ENCODE data around the gene TPTE.
"Not testable (repeated sequence)": the region's sequence is repeated elsewhere in the genome, so short reads cannot be mapped to it uniquely, and the experiment has no call there.

The TPTE gene

DNA sequence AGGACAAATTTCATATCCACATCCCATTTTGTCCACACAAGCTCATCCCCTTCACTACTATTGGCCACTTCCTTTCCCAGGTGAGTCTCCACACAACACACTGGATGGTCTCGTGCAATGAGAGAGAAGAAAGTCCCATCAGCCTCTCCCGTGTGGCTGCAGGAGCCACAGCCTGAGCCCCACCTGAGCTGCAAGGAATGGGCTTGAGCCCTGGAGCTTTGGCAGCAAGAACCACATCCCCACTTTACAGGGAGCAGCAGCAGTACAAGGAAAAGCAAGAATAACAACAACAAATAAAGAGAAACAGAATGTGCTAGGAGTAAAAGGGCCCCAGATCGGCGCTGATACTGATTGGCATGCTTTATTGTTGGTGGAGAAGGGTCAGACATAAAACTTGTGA is 117.7 kb downstream of the TPTE start:
- no peak for DNase-seq (ENCODE audit: low read depth)
- H3K4me3 ChIP-seq (ENCODE audit: control insufficient read depth, low read depth, low read length), result no peak overlapping the region
- no peak for TF ChIP-seq CTCF (IDR thresholded peaks at IDR 0.05; ENCODE audit: control insufficient read depth, insufficient read depth, low read depth, low read length, missing control alignments)

GRCh38 chr21:10639746-10640145 is 118.4 kb downstream of the TPTE start:
- not testable (repeated sequence) for H3K4me3 ChIP-seq (ENCODE audit: control insufficient read depth, low read depth, low read length); DNase-seq (ENCODE audit: low read depth)

- H3K4me3 ChIP-seq (ENCODE audit: control insufficient read depth, low read depth, low read length), result no peak overlapping the region
- TF ChIP-seq CTCF (IDR thresholded peaks at IDR 0.05; ENCODE audit: control insufficient read depth, insufficient read depth, low read depth, low read length, missing control alignments), result no peak
- no peak for DNase-seq (ENCODE audit: low read depth)
Observed at GRCh38 chr21:10640446-10640845, 119.1 kb downstream of the TPTE start.

GRCh38 chr21:10641107-10641506 is 119.7 kb downstream of the TPTE start:
- DNase-seq (ENCODE audit: low read depth), result no peak
- no peak for TF ChIP-seq CTCF (IDR thresholded peaks at IDR 0.05; ENCODE audit: control insufficient read depth, insufficient read depth, low read depth, low read length, missing control alignments)
- H3K4me3 ChIP-seq (ENCODE audit: control insufficient read depth, low read depth, low read length), result no peak overlapping the region

- H3K4me3 ChIP-seq (ENCODE audit: control insufficient read depth, low read depth, low read length); DNase-seq (ENCODE audit: low read depth): not testable (repeated sequence)
Observed at GRCh38 chr21:10645667-10646066, 124.3 kb downstream of the TPTE start.

DNA sequence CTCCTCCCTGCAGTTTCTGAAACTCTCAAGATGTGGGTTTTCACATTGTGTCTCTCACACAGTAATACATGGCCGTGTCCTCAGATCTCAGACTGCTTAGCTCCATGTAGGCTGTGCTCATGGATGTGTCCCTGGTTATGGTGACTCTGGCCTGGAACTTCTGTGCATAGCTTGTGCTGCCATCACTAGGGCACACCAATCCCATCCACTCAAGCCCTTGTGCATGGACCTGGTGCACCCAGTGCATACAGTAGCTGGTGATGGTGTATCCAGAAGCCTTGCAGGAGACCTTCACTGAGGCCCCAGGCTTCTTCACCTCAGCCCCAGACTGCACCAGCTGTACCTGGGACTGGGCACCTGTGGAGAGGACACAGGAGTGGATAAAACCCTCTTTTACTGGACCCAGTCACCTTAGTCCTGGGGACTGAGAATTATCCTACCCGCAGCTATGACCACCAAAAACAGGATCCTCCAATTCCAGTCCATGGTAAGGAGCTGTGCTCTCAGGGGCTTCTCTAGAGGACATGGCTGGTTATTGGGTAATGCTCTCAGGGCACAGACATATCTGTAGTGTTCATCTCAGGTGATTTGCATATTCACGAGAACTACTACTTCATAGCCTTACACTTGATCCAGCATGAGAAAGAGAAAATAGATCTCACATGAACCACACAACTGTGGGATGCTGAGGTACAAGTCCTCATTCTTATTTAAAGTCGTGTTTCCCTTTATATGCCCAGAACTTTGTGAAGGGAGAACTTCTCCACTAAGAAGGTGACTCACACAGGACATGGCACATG is 128.2 kb downstream of the TPTE start:
- DNase-seq (ENCODE audit: low read depth); H3K4me3 ChIP-seq (ENCODE audit: control insufficient read depth, low read depth, low read length): not testable (repeated sequence)

DNA sequence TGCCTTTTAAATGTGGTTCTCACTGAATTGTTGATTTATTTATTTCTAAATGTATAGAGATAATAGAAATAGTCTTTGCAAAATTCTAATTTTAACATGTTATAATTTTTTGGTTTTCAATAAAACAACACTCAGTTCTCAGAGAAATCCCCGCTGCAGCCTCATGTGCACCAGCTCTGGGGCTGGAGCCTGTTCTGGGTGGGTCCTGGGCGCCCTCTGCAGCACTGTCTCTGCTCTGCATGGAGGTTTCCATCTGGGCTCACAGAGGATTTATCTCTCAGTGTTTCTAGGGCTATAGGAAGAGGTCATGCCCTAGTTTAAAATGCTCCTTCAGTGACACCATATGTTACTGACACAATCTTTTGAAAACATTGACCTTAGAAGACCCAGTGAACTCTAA is 128.9 kb downstream of the TPTE start:
- not testable (repeated sequence) for H3K4me3 ChIP-seq (ENCODE audit: control insufficient read depth, low read depth, low read length); DNase-seq (ENCODE audit: low read depth)

All from AG09309 (cell line).